SKM-1 treated with dmso at 0.1 percent for 144 hours (cell line): ENCODE data around the gene DOCK9.
"Not testable (repeated sequence)": the region's sequence is repeated elsewhere in the genome, so short reads cannot be mapped to it uniquely, and the experiment has no call there.

Experiments
- DNase-seq: peaks from one replicate; lab custom pipeline; 2025; ENCODE audit not compliant: unreplicated experiment; lab: John Stamatoyannopoulos, UW

Gene DOCK9

DNA sequence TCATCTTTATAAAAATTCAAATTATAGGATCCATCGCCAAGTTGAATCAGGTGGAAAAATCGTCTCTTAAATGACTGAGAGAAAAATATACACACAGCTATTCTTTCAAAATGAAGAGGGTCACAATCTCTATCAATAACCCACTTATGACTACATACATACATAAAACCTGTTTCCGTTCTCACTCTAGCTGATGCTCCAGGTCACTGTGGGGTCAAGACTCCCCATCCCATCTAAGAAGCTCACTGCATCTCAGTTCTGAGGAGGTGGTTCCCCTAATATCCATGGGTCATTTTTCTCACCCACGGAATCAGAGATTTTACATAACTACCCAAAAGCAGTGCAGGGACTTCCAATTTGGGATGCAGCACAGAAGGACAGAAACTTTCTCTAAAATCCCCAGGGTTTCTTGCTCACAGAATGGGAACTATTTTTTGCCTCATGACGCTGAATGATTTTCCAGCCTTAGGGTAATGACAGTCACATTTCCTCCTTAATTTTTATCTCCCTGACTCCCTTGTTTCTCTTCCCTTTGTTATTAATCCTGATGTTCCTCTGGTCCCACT, 56.8 kb downstream of the DOCK9 start:
- DNase-seq, result no peak

- DNase-seq, result no peak
Observed at GRCh38 chr13:98919566-98919965, 58.3 kb downstream of the DOCK9 start.

- peak; percentile 14 for DNase-seq
Observed at GRCh38 chr13:98918771-98919170, 59.1 kb downstream of the DOCK9 start.

DNA sequence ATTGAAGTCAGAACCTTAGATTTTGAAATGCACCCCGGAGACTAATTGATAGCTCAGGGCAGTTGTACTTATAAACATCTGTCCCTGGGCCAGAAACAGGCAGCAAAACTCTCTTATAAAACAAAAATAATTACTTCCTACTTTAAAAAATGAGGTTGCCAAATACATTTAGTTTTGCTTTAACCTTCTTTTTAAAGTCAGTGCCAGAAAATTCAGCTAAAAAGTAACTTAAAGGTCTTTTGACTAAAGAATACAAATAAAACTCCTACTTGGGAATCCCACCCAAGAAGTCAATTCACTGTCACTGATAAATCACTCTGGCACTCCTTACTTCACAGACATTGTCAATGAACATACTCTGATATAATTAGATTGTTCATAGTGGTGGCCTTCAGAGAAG, 60.7 kb downstream of the DOCK9 start:
- DNase-seq, result no peak

GRCh38 chr13:98916403-98916802, 61.5 kb downstream of the DOCK9 start:
- no peak for DNase-seq

DNA sequence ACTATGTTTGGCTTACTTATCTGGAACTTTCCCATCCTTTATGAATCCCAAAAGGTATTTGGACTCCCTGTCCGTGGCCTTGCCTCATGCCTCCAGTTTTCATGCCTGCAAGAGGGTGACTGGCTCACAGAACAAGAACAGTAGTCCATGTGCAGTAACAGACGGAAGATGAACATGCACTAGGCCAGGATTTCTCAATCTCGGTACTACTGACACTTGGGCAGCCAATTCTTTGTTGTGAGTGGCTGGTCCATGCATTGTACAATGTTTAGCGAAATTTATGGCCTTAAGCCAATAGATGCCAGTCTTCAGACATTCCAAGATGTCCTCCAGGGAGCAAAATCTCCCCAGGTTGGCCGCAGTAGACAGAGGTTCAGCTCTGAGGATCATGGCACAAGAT, 61.9 kb downstream of the DOCK9 start:
- DNase-seq, result no peak

DNA sequence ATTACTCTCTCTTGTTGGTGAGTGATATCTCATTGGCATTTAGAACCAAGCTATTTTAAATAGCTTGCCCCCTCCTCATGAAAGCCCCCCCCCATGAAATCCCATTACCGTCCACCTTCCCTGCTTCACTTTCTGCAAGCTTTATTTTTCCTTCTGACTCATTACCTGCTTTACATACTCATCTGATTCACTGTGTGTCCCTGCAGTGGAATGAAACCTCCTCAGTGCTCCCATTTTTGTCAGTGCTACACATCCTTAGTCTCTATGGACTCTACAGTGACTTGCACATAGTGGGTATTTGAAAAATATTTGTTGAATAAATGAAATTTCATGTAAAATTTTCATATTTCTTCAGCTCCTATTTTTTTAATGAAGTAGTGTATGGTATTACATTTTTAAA, 62.3 kb downstream of the DOCK9 start:
- no peak for DNase-seq

- DNase-seq, result no peak
Observed at GRCh38 chr13:98913741-98914140, 64.1 kb downstream of the DOCK9 start.

DNA sequence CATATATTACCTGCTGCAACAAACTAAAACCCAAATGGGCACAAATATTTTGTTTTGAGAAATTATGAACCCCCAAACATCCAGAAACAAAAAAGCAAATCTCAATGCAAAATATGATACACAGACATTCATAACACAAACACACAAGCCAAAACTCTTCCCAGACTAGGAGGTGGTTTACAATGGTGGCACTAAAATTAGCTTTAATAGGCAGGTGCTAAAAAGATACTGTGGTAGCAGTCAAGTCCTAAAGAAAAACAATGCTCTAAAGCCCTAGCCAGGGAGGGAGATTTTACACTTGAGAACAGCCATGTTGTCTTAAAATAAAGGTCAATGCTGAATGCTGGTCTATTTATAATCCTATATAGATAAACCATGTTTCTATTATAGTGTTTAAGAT, 65.0 kb downstream of the DOCK9 start:
- DNase-seq, result no peak

GRCh38 chr13:98910501-98910951, 67.3 kb downstream of the DOCK9 start:
- no peak for DNase-seq

DNA sequence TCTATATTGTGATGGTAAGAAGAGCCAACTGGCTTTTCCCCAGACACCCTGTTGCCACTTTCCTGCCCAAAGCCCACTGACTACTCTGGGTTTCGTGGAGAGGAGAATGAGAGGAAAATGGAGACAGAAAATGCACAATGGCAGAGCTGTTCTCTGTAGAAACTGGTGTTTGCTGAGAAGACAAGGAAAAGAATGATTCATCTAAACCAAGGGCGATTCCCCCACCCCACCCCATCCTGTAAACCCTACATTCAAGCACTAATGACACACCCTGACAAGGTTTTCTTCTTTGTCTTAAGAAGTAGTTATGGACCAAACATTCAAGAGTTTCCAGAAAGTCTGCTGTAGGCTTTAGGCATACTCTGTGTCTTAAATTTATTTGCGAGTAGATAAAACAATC, 68.8 kb downstream of the DOCK9 start:
- DNase-seq, result no peak

GRCh38 chr13:98906746-98907502, 70.9 kb downstream of the DOCK9 start:
- no peak for DNase-seq

GRCh38 chr13:98905199-98905598, 72.7 kb downstream of the DOCK9 start:
- DNase-seq, result no peak

DNA sequence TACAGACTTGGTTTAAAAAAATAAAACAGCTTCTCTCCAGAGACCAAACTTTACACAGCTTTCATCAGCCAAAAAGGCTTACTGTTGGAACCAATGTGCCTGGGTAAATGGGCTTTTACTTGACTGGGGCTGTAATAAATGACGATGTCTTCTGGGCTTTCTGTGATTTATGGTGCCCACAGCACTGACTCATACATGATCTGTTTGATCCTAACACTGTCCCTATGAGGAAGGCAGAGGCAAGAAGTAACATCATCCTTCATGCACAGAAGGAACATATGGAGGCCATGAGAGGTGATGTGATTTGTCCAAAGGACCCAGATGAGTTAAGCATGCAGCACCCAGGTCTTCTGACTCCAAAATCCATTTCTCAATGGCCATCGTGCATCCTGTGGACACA, 77.4 kb downstream of the DOCK9 start:
- no peak for DNase-seq

- DNase-seq, result no peak
Observed at GRCh38 chr13:98897706-98898105, 80.2 kb downstream of the DOCK9 start.

DNA sequence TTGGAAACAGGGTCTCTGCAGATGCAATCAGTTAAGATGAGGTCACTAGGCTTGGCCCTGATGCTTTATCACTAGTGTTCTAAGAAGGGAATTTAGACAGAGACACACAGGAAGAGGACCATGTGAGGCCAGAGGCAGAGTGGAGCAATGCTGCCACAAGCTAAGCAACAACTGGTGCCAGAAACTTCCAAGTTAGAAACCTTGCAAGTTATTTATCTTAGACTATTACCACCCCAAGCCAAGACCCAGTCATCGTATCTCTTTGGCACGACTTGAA, 81.1 kb downstream of the DOCK9 start:
- no peak for DNase-seq

GRCh38 chr13:98896083-98896867, 81.6 kb downstream of the DOCK9 start:
- DNase-seq, result no peak

- DNase-seq, result not testable (repeated sequence)
Observed at GRCh38 chr13:98894814-98895213, 83.0 kb downstream of the DOCK9 start.

- DNase-seq, result no peak
Observed at GRCh38 chr13:98893371-98893770, 84.5 kb downstream of the DOCK9 start.

DNA sequence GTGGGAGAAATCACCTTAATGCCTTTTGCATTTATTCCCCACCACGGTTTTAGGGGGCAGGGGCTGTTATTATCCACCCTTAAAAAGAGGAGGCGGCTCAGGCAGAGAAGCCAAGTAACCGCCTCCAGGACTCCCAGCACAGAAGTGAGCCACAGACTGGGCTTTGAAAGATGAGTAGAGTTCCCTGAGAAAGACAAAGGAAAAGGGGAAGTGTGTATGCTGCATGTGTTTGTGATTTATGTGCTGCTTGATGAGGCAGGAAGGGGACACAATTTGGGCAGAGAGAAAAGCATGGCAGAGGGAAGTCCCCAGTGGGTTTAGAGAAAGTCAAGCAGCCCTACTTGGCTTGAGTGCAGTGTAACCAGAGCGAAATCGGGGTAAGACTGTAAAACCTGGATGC, 85.0 kb downstream of the DOCK9 start:
- peak; percentile 32 for DNase-seq

- no peak for DNase-seq
Observed at GRCh38 chr13:98892077-98892476, 85.8 kb downstream of the DOCK9 start.

DNA sequence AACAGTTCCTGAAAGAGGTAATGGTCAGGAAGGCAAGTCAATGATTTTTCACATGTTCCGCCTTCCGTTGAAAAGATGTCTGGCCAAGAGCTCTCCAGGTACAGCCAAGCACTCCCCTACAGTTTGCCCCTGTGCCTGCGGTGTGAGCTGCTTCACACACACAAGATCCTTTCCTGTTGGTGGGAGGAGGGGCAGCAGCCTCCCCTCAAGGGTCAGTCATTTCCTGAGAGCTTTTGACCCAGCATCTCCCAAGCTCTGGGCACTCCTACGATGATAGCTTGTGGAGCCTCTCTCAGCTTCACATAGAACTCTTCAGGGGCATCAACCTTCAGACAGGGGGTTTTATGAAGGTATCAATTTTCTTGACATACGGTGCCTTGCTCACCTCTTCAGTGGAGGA, 86.9 kb downstream of the DOCK9 start:
- DNase-seq, result no peak
